ENCODE results near the gene MYL6B.

DNA sequence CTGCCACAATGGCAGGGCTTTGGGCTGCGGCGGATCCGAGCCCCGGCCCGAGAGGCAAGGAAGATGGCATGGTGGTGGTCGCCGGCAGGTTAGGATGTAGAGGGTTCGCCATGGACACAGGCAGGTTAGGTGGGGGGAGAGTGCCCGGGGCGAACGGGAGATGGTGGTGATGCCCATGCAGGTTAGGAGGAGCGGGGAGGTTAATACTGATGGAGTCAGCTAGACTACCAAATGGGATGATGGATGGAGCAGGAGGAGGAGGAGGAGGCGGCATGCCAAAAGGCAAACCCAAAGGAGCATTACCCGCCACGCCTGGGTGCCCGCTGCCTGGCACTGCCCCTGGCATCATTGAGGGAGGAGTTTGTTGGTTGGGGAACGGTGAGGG is 11.9 kb downstream of the MYL6B start:
- TF ChIP-seq, protein P1, sequence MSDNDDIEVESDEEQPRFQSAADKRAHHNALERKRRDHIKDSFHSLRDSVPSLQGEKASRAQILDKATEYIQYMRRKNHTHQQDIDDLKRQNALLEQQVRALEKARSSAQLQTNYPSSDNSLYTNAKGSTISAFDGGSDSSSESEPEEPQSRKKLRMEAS (IDR thresholded peaks at IDR 0.05; ENCODE audit: low read depth, low read length), result no peak
- TF ChIP-seq CTCF (IDR thresholded peaks at IDR 0.05; ENCODE audit: low read depth, low read length), result no peak

Measured in NB4 (cell line).